Measurements from ENCODE around the gene VASH2.
"Not testable (repeated sequence)": the region's sequence is repeated elsewhere in the genome, so short reads cannot be mapped to it uniquely, and the experiment has no call there.

VASH2 gene

DNA sequence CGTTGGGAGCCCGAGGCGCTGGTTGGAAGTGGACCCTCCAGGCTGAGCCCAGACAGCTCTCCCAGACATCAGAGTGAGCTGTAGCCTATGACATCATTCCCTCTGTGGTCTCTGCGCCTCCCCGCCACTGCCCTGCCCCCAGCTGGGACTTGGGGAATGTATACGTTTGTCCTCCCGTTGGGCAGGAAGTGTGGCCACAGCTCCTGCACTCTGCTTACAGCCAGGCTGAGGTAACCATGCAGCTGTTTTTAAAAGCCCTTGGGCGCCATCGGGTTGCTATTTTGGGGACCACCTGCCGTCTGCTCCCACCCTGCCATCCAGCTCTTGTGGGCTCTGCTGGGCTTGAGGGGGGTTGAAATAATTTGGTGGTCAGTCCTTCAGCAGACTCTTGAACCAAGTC, 7.8 kb downstream of the VASH2 start:
- FAIRE-seq = no peak

DNA sequence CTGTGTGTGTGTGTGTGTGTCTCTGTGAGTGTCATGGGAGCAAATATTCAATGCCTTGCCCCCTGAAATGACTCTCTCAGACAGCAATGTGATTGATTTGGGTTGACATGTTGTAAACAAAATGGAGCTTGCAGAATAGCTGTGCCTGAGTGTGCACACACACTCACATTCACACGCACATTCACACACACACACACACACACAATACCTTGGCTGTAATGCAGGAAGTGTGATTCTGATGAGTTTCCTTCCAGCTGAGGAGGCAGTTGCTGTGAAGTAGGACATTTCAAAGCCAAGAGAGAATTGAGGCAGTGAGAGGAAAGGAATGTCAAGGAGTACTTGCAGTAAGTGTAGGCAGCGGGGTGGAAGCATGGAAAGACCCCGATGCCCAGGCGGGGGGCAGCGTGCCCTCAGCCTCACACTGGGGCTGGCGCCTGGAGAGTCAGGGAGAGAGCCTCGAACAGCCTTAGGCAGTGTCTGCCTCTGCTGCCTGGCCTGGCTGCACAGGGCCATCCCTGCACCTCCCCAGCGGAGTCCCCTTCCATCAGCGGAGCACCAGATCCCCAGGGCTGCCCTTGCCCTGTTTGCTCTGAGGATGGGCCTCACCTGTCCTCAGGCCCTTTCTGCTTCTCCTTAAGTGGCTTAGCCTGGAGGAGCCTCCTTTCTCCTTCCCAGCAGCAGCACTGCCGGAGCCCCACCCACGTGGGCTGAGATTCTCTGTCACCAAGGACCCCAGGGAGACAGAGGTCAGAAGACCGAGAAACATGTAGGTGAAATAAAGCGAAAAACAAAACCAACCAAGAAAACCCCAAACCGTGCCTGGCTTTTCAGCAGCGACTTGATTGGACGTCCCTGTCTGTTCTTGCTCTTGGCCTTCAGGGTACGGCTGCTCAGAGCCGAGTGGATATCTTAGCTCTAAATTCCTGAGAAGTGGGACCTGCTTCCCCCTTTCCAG, 9.2 kb downstream of the VASH2 start:
- no peak for FAIRE-seq

DNA sequence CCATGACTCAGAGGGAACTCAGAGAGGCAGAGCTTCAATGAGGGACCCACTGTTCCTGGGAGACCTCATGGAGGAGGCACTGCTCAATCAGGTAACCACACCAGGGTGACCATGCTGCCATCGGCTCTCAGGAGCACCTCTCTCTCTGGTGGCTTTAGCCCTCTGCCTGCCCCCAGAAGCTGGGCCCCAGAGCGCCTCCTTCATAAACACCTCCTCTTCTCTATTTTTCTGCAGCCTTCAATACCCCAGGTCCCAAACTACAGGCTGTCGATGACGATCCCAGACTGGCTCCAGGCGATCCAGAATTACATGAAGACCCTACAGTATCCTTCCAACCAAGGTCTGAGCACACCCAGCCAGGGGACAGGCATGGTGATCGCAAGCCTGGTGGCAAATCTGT, 10.6 kb downstream of the VASH2 start:
- no peak for FAIRE-seq

DNA sequence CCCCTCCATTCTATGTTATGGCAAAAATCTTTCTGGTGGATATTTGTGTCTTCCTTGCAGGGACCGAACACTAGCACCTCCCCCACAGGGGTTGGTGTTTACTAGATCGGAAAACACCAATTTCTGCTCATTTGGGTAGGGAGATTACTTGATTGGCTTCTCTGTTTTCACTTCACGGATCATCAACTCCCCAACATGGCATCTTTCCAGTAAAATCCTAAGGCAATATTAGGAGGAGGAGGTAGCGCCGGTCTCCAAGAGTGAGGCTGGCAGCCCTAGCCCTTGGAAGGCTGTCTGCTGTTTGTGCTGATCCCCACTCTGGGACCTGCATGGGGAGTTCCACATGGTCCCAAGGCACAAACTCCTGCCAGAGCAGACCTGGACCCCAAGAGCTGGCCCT, 12.2 kb downstream of the VASH2 start:
- FAIRE-seq = no peak

DNA sequence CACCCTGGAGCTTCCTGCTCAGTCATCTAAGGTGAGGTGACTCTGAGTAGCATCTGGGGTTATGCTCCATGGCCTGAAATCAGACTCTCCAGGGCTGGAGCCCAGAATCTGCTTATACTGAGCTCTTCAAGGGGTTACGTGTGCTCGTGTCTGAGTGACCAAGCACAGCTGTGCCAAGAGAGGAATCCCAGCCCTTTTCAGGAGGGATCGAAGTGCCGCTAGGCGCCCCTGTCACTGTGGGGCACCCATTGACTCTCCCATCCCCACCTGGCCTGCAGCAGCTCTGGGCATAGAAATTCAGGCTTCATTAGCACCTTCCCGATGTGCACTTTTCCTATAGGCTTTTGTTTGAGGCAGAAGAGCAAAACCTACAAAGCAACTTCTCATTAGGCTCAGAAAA, 13.8 kb downstream of the VASH2 start:
- no peak for FAIRE-seq

DNA sequence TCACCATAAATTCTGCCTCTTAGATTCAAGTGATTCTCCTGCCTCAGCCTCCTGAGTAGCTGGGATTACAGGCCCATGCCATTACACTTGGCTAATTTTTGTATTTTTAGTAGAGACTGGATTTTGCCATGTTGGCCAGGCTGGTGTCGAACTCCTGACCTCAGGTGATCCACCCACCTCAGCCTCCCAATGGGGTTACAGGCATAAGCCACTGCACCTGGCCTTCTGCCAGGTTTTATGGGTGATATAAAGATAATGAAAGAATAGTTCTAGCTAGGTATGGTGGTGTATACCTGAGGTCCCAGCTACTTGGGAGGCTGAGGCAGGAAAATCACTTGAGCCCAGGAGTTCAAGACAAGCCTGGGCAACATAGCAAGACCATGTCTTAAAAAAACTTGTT, 14.7 kb downstream of the VASH2 start:
- FAIRE-seq = not testable (repeated sequence)

DNA sequence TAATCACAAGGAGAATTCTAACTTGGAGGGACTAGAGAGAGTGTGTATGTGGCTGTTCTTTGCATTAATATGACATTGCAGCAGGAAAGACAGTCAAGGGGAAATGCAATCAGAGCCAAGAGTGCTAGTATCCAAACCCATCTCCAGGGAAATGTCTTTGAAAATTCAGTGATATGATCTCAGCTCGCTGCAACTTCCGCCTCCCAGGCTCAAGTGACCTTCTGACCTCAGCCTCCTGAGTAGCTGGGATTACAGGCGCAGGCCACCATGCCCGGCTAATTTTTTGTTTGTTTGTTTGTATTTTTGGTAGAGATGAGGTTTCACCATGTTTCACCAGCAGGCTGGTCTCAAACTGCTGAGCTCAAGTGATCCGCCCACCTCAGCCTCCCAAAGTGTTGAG, 16.3 kb downstream of the VASH2 start:
- no peak for FAIRE-seq

DNA sequence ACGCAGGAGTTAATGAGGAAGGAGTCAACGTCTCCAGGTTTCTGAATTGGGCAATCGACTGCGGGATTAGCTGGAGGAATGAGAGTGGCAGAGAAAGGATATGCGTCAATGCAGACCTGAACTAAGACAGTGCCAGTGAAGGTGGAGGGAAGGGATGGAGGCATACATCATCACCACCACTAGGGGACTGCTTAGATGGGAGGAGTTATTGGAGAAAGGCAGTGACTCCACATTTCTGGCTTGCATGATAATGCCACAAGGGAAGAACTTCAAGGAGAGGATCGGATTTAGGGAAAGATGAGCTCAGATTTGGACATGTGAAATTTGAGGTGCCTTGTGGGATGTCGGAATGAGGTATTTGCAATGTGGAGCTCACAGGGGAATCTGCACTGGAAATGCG, 17.5 kb downstream of the VASH2 start:
- FAIRE-seq = no peak

DNA sequence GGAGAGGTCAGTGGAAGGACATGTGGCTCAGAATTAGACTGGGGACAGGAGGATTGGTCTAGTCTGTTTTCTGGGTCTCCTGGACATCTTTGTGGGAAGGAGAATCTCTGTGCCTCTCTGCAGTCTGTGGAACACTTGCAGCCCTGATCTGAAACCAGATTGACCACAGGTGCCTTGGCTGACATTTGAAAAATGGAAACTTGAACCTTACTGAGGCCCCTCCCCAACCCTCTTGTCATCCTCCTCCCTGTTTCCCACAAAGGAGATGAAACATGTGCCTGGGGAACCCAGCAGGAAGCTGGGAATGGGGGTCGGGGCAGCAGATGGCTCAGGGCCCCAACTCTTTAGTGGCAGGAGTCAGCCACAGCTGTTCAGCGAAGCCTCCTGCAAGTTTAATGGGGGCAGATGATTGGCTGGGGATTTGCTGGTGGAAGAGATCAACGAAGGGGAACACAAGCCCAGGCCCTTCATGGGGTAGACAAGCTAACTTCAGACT, 18.1 kb downstream of the VASH2 start:
- no peak for FAIRE-seq

DNA sequence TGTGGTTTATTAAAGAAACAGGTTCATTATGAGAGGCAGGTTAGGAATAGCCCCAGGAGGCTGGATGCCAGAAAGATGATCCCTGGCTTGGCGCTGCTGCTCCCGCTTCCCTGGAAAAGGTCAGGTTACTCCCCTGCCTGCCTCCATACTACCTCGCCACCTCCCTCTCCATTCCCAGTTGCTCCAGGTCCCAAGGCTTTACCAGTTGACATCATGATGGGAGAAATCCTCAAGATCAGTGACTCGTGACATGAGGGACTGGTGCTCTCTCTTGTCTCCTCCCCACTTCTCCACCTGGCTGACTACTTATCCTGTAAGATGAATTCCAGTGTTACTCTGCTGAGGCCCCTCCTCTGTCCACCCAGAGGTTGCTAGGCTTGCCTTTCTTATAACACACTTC, 19.7 kb downstream of the VASH2 start:
- no peak for FAIRE-seq

DNA sequence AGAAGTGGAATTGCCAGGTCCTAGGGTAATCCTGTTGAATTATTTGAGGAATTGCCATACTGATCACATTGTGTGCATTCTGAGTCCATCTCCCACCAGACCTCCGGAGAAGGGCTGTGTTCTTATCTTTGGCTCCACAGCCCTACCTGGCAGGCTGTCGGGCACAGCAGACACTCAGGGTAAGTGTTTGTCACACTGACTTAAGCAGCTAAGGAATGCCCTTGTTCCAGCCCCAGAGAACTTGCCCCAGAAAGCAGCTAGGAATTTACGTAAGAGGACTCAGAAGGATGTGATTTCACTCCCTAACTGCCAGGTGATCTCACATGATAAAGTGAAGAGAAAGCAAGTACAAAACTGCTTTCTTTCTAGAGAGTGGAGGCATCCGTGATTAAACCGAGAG, 21.0 kb downstream of the VASH2 start:
- no peak for FAIRE-seq

DNA sequence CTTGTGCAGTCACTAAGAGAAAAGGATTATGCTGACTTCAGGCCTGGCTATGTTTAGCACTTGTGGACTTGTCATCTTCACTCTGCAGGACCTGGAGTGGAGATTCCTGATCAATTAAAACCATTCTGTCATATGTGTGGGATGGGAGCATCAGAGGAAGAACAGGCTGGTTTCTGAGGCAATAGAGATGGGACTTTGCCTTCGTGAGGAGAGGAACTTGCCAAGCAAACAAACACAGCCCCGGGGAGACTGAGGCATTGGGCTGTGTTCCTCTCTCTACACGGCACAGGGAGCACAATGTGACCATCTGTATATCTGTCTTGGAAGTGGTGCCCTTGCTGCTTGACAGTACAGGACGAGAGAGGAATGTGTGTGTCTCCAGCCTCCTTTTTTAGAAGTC, 23.1 kb downstream of the VASH2 start:
- no peak for FAIRE-seq

DNA sequence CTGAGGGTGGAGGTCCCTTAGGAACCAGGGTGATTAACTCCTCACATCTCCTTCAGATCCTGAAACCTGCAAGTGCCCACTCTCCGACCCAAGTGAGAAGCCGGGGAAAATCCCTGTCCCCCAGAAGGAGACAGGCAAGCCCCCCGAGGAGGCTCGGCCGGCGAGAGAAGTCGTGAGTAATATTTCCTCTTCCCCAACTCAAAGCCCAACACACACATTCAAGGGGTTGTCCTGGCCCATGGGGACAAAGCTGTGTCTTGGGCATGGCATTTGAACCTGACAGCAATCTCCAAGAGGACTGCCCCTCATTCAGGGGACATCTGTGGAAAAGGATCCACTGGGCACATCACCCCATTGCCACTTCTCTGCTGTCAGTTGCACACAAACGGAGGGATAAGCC, 23.6 kb downstream of the VASH2 start:
- no peak for FAIRE-seq

DNA sequence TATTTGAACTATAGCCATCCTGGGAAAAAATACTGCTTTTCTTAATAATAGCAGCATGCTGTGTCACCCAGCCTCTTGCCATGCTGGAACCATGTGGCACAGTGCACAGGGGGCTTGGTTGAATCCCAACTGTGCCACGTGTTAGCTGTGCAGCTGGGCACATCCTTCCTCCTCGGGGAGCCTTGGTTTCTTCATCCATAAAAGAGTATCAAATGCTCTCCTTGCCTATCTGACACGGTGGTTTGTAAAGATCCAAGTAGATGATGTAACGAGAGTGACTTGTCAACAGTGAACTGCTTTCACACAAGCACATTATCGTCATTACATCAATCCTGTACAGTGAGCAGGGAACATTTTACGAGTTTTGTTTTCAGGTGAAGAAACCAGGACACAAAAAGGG, 24.4 kb downstream of the VASH2 start:
- FAIRE-seq = no peak

DNA sequence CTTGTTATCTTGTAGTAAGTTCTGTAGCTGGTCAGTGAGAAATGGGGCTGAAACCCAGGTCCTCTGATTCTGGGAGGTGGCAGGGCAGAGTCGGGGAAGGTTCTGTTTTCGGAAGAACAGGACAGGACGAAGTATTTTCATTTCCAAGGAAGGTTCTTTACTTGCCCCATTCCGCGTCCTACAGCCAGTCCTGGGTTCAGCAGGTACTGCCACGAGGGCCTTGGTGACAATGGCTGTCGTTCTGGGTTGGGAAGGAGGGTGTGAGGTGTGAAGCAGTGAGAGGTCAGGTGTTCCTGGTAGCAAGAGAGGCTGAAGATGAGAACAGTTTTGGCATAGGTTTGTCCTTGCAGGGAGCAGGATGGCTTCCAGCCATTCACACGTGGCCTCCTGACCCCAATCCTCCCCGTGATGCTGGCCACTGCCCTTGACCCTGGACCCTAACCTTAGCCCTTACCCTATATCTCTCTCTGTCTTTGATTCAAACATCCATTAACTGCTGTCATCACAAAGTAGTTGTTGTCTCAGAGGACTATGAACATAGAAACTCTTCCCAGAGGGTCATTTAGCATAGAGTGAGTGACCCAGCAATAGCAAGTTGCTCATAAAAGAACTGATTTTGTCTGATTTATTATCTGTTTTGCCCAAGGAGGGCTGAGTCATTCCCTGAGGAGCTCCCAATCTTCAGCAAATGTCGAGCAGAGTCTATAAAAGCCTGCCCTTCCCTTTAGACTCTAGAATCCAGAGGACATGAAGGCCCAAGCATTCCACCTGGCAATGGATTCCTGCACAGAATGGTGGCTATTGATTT, 25.0 kb downstream of the VASH2 start:
- FAIRE-seq = no peak

DNA sequence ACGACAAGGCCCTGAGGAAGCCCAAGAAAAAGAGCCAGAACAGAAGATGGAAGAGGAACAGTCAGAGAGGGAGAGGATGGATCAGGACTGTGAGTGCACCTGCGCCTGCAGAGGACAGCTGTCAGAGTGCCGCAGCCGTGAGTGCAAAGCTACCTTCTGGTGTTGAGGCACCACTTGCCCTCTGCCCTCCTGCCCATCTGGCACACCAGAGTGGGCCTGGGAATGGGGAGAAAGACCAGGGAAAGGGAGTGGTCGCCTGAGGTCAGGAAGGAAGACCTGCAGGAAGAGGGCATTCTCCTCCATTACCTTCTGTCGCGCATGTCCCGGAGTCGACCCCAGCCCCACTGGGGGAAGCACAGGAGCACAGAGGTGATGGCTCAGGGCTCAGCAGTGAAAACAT, 26.2 kb downstream of the VASH2 start:
- no peak for FAIRE-seq

DNA sequence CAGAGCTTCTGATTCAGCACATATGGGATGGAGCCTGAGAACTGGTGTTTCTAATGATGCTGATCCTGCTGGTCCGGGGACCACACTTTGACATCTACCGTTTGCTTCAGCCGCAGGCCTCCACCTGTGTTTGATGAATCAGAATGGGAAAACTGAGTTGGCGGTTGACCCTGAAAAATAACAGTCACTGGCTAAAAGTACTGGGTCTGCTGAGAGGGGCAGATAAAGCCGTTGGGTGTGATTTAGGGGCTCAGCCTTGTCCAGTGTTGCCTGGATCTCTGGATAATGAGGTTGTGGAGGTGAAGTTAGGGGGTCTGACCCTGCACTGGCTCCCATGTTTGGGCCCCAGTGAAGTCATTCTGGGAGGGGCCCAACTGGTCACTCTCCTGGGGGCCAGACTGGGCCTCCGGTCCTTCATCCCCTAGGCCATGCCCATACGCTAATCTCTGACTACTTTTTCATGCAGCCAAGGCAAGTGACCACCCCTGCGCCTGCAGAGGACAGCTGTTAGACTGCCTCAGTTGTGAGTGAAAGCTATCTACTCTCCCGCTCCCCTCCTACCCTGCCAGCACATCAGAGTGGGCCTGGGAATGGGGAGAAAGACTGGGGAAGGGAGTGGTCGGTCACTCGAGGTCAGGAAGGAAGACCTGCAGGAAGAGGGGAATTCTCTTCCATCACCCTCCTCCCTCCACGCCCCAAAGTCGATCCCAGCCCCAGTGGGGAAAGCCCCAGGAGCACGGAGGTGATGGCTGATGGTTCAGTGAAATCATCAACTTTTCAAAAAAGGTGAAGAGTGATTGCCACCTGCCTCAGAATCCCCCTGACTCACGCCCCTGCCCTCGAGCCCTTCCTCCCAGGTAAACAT, 27.7 kb downstream of the VASH2 start:
- FAIRE-seq = no peak

DNA sequence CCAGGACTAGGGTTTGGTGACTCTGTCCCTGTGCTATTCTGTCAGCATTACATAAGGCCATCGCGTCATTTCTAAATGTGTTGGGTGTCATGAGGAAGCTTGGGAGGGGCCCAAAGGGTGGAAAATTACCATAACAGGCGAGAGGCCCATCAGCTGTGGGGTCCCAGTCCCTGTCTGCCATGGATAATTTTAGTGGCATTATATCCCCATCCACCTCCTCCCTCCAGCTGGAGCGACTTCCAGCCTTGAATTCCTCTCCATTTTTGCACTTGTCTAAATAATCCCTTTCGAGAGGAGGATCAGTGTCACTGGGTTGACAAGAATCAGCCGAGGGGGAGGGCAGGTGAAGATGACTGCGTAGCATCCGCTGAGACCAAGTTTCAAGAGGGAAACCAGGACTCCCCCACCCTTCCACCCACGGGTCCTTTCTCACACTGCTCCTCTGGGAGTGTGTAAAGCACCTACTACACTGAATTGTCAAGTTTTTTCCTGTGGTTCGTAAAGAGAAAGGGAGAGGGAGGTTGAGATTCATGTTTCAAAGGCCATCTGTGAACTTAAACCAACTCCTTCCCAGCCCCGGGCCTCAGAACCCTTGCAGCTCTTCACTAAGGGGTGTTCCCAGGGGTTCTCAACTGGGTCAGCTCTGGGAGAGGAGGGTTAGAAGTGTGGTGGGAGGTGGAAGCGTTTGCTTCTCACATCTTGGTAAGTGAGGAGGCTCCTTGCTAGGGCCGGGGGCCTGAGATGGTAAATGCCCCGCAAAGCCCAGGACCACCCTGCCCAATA, 29.2 kb downstream of the VASH2 start:
- no peak for FAIRE-seq

DNA sequence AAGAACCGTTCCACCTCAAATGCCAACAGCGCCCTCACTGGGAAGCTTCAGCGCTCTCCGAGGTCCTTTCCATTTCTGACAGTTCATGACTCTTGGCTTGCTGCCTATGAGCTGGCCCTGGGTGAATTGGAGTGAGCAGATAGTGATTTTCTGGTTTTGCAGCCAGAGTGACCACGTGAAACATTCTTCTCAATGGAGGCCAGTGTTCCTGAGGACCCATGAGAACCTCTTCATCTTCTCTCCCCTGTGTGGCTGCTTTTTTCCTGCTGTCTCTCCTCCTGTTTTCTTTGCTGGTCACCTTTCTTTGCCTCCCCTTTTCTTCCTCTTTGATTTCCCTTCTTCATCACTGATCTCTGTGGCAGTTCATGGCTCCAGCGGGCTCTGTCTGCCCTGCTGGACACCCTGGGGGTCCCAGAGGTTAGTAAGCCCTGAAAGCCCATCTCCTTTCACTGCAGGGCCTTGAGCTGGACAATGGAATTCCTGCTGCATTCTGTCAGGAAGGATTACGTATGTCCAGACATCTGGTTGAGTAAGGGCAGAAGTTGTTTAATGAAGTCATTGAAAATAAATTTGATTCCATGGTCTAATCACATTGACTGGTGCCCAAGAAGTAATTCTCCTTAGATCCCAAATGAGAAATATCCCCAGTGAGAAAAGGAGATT, 29.9 kb downstream of the VASH2 start:
- FAIRE-seq = no peak

DNA sequence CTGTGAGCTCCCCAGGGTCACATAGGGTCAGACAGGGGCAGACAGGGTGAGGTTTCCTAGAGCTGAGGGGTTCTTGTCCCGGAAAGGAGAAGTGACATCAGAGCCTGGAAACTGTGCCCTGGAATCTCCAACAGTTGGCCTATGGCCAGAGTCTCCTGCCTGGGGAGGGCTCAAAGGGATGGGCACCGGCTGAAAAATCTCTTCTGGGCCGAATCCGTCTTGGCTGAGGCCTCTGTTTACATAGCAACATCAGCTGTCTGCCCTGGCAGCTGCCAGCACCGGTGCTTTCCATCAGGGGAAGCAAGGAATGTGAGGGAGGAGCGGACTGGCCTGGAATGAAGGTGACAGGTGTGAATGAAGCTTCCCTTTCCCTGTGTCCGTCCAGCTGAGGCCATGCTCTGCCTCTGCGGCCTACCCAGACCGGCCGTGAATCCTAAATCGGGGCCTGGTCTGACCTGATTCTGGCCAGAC, 30.7 kb downstream of the VASH2 start:
- no peak for FAIRE-seq
